Epithelial cell of prostate (primary cell): ENCODE measurements around the gene RTN4.
"Not testable (repeated sequence)": the region's sequence is repeated elsewhere in the genome, so short reads cannot be mapped to it uniquely, and the experiment has no call there.

ENCODE experiments used
- DNase-seq: peaks from one replicate; pipeline ENCODE4 v3.0.0-alpha.2; 2011; ENCODE audit warnings: low read depth, low spot score
- H3K27ac ChIP-seq: fragments of 450-650 bp; 2 replicates; pipeline ENCODE4 v1.5.1; 2017; ENCODE audit warnings: mild to moderate bottlenecking

RTN4 gene, protein sequence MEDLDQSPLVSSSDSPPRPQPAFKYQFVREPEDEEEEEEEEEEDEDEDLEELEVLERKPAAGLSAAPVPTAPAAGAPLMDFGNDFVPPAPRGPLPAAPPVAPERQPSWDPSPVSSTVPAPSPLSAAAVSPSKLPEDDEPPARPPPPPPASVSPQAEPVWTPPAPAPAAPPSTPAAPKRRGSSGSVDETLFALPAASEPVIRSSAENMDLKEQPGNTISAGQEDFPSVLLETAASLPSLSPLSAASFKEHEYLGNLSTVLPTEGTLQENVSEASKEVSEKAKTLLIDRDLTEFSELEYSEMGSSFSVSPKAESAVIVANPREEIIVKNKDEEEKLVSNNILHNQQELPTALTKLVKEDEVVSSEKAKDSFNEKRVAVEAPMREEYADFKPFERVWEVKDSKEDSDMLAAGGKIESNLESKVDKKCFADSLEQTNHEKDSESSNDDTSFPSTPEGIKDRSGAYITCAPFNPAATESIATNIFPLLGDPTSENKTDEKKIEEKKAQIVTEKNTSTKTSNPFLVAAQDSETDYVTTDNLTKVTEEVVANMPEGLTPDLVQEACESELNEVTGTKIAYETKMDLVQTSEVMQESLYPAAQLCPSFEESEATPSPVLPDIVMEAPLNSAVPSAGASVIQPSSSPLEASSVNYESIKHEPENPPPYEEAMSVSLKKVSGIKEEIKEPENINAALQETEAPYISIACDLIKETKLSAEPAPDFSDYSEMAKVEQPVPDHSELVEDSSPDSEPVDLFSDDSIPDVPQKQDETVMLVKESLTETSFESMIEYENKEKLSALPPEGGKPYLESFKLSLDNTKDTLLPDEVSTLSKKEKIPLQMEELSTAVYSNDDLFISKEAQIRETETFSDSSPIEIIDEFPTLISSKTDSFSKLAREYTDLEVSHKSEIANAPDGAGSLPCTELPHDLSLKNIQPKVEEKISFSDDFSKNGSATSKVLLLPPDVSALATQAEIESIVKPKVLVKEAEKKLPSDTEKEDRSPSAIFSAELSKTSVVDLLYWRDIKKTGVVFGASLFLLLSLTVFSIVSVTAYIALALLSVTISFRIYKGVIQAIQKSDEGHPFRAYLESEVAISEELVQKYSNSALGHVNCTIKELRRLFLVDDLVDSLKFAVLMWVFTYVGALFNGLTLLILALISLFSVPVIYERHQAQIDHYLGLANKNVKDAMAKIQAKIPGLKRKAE

DNA sequence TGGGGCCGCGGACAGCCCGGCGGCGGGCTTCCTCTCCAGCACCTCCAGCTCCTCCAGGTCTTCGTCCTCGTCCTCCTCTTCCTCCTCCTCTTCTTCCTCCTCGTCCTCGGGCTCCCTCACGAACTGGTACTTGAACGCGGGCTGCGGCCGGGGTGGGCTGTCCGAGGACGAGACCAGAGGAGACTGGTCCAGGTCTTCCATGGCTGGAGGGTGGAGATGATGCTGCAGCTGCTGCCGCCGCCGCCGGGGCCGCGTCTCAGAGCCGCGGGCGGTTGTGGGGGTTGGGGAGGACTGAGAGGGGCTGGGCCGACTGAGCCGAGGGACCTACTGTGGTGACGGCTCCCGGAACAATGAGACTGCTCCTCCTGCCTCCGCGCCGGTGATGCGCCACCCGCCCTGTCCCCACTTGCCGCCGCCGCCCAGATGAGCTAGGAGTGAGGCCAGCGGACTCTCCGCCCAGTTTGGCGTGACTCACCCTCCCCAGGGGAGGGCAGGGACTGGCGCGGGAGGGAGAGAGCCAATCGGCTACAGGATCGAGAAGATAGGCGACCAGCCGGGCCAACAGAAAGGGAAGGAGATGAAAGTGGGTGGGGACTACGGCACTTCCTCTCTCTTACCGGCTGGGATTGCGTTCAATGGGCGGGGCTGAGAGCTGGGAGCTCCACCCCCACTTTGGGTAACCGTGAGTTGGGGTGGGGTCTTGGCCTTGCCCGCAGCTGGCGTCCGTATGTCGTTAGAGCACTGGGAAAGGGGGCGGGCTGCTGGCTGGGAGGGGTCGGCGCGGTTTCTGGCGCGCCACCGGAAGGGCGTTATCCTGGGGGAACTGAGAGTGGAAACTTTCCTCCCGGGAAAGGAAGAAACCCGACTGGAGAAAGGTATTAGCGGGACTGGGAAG is at the start of gene RTN4:
TSS of gene RTN4 (minus strand) at position 352 of the 895 bp plus-strand sequence. CDS start at position 201, 151 bp downstream.
- DNase-seq = peak; percentile 96
- H3K27ac ChIP-seq = peak within 1 kb of the TSS; percentile 100

DNA sequence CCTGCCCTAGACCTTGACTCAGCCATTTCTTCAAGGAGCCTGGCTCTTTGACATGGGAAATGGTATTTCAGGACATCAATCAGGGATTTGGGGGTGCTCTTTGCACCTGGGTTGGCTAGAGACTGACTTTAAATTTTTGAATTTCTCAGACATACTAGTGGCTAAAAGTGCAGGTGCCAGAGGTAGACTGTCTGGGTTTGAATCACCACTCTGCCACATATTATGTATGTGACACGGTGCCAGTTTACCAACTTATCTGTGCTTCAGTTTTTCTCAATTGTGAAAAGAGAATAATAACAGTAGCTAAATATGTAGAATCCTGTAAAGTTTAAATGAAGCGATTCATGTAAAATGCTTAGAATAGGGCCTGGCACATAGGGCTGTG is 49.2 kb upstream of the RTN4 start:
- peak overlapping the region; percentile 85 for H3K27ac ChIP-seq
- no peak for DNase-seq

DNA sequence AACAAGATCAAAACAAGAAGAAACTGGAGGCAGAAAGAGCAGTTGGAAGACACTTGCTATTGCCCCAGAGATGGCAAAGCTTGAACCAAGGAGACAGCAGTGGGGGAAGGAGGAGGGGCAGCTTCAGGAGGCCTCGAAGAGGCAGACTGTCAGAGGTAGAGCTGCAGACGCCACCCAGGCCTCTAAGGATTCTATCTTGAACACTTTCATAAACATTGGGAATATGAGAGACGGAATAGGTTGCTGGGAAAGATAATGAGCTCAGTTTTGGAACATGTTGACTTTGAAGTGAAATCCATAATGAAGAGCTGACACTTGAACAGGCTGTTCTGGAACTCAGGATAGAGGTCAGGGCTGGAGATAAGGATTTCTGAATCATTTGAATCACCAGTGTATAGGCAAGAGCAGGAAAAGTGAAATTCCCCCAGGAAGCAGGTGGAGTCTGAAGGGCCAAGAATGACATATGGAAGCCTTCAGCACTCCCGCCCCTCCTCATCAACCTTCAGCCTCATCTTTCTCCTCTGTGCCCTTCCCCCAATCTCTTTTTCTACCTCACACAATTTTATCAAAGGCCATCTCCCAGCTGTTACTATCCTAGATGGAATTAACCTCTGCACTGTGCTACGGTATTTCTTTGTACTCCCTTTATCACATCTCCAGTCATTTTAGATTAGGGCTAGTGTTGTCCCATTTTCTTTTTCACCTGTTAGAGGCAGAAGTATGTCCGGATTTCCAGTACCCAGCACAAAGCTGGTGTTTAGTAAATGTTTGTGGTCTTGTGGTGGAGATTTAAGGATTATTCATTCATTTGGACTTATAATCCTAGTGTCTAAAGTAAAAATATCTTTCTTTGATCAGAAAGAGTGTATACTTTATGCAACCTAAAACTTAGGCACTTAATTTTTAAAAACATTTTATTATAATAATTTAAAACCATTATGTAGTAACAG is 47.5 kb upstream of the RTN4 start:
- peak overlapping the region; percentile 3 for H3K27ac ChIP-seq
- no peak for DNase-seq

DNA sequence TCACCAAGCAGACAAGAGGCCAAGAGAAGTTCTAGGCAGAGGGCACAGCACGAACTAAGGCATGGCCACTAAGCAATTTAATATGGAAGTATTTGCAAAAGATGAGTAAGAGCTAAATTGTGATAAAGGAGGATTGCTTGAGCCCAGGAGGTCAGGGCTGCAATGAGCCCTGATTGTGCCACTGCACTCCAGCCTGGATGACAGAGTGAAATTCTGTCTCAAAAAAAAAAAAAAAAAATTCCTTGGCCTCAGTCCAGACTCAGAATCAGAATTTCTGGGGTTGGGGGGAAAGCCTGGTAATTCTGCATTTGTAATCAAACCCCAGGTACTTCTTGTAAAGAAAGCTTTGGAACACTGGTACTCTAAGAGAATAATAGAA is 46.8 kb upstream of the RTN4 start:
- DNase-seq = no peak
- H3K27ac ChIP-seq = peak overlapping the region; percentile 3

DNA sequence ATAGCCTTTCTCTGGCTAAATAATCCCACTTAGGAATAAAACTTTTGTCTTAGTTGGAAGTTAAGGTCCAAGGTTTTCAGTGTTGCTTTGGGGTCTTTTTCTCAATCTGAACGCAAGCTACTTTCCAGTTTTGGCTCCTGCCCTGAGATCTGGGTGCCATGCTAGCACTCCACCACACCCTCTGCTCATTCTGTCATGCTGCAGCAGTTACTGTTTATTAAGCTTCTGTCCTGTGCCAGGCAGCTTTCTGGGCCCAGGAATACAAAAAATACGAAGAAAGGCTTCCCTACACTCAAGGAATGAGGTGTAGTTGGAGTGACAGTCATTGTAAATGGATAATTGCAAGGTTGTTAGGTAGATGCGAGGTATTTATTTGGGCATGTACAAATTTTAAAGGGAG is 46.3 kb upstream of the RTN4 start:
- H3K27ac ChIP-seq = no peak overlapping the region
- no peak for DNase-seq

DNA sequence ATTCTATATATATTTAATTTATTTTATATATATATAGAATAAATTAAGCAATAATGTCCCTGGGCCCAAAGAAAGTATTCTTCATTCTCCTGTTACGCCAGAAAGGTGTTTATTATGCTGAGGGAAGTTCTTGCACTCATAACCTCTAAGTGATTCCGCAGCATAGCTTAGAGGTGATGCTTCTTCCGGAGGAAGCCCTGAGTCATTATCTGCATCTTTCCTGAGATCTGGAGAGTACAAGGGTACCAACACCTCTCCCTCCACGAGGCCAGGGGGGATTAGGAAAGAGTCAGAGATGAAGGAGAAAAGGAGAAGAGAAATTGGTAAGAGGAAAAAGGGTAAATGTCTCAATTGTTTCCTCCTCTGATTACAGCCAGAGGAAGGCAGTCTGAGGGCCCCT is 43.1 kb upstream of the RTN4 start:
- H3K27ac ChIP-seq = peak overlapping the region; percentile 82
- no peak for DNase-seq

DNA sequence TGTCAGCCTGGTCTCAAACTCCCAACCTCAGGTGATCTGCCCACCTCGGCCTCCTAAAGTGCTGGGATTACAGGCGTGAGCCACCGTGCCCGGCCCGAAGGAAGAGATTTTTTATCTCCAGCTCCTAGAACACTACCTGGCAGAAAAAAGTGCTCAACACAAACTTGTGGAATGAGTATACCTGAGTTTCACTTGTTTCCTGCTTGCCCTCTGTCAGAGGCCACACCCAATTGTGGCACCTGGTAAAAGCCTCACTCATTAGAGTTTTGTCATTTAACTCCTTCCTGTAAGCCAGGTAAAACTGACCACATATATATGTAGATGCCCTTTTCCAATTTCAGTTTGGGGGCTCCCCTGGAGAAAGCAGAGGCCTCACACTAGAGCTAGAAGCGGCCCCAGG is 42.2 kb upstream of the RTN4 start:
- H3K27ac ChIP-seq = peak overlapping the region; percentile 82
- no peak for DNase-seq

DNA sequence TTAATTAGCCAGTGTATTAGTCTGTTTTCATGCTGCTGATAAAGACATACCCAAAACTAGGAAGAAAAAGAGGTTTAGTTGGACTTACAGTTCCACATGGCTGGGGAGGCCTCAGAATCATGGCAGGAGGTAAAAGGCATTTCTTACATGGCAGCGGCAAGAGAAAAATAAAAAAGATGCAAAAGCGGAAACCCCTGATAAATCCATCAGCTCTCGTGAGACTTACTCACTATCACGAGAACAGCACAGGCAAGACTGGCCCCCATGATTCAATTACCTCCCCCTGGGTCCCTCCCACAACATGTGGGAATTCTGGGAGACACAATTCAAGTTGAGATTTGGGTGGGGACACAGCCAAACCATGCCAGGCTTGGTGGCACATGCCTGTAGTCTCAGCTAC is 41.4 kb upstream of the RTN4 start:
- not testable (repeated sequence) for DNase-seq

DNA sequence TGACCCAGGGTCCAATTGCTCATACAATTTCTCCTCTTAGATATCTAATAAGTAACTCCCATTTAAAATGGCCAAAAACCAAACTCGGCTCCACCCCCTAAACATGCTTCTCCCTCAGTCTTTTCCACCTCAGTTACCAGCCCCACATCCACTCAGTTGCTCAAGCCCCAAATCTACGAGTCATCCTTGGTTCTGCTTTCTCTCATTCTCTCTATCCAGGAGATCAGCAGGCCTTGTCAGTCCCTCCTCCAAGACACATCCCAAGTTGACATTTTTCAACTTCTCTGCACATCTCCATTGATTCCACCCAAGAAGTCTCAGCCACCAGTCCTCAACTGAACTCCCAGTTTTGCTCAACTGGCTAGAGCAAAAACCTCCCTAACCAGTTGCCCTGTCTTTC is 40.5 kb upstream of the RTN4 start:
- DNase-seq = no peak
- no peak overlapping the region for H3K27ac ChIP-seq

More for the DNA sequence above, 41.4 kb upstream of the RTN4 start:
- peak overlapping the region; percentile 82 for H3K27ac ChIP-seq

DNA sequence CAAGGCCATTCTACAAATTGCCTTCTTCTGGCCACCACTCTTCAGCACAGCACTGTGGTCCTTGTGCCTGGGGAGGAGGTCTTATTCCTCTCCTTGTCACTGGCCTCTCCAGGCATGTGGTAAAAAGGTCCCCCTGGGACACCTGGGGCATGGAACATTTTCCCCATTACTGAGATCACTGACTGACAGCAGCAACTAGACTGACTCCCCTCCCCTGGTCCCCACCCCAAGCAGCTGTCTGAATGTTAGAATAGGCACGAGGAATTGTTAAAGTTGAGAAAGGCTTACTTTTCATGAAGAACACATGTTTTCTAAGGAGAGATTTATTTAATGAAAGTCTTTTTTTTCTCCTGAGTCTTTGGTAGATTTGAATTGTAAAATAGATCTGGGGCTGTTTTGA is 39.5 kb upstream of the RTN4 start:
- H3K27ac ChIP-seq = no peak overlapping the region
- no peak for DNase-seq

DNA sequence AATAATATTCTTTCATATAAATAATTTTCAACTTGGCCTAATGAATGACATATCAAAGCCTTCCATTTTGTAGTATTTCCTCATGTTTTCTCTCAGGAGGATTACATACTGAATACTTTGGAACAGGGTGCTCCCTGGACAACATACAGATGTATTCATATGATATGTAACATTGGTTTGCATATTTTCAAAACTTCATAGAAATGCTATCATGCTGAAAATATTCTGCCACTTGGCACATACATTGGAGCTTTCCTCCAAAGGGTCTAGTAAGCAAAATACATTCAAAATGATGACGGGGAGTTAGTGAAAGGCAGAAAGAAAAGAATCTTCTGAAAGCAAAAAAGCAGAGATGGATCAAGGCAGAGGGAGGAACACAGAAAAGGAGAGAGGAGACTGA is 38.1 kb upstream of the RTN4 start:
- no peak overlapping the region for H3K27ac ChIP-seq
- no peak for DNase-seq

DNA sequence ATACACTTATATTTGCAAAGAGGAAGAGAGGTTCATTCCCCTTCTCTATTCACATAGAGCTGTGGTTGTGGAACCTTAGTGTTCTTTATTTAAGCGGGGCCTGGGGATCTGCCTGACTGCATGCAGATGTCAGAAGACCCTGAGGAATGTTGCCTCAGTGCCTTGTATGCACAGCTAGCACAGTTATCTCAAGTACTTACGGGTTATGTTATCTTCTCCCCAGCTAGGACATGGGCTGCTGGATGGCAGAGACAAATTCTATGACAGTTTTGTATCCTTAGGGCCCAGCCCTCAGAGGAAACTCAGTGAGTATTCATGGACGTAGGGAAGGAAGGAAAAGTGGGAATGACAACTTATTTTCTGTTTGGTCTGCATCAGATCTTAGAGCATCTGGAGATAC is 37.7 kb upstream of the RTN4 start:
- H3K27ac ChIP-seq = no peak overlapping the region
- DNase-seq = no peak

DNA sequence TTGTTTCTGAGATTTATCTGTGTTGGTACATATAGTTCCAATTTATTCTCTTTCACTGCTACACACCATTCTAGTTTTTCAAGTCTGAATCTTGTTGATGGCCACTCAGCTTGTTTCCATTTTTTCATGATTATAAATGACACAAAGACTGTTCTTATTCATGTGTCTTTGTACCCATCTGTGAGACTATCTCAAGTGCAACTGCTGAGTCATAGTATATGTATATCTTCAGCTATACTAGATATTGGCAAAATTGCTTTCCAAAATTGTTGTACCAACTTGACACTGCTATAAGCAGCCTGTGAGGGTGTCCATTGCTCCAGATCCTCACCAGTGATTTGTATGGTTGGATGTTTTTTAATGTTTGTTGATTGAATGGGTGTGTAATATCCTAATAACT is 37.2 kb upstream of the RTN4 start:
- DNase-seq = no peak
- no peak overlapping the region for H3K27ac ChIP-seq

DNA sequence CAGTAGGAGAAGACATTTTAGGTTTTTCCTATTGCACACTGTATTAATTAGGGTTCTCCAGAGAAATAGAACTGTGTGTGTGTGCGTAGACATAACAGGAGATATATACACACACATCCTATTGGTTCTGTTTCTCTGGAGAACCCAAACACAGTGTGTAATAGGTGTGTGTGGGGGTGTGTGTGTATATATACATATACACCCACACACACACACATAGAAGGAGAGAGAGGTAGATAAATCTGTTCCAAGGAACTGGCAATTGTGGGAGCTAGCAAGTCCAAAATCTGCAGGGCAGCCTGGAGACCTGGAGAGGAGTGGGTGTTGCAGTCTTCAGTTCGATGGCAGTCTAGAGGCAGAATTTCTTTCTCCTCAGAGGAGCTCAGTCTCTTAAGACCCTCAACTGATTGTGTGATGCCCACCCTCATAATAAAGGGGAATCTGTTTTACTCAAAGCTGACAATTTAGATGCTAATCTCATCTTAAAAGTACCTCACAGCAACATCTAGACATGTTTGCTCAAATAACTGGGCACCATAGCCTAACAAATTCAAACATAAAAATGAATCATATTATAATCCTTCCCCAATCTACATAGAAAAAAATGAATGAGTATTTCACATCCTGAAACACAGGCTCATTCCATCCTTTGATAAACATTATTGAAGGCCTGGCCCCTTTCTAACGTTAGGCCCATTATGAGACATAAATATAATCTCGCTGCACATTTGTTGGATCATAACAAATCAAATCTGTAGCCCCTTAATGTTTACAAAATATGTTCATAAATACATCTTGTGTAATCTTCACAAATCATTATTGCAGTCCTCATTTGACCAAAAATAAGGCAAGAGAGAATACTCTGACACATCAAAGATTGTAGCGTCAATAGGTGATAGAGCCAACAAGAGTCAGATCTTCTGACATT is 35.1 kb upstream of the RTN4 start:
- DNase-seq = no peak
- no peak overlapping the region for H3K27ac ChIP-seq

DNA sequence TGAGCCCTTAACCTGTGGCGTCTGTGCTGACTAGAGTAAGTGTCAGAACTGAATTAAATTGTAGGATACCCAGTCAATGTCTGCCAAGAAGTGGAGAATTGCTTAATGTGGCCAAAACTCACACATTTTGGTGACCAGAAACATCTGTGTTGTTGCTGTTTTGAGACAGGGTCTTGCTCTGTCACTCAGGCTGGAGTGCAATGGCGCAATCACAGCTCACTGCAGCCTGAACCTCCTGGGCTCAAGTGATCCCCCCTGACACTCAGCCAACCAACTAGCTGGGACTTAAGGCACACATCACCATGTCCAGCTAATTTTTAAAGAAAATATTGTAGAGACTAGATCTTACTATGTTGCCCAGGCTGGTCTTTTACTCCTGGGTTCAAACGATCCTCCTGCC is 34.4 kb upstream of the RTN4 start:
- no peak for DNase-seq
- no peak overlapping the region for H3K27ac ChIP-seq

DNA sequence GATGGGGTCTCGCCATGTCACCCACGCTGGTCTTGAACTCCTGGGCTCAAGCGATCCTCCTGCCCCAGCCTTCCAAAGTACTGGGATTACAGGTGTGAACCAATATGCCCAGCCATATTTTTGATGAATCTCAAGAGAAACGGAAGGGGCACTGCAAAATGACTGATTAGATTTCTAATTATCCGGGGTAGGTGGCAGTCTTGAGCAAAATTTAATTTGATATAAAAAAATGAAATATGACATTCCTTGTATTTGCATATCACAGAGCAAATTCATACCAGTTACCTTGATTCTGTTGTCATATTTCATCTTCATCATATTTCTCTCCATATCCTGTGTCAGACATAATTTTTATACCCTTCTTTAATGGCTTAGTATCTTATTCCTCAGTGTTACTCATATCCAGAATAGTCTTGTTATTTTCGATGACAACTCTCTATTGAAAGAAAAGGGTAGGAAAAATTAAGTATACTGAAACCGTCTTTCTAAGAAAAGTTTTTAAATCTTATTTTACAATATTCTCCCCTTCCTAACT is 30.0 kb upstream of the RTN4 start:
- H3K27ac ChIP-seq = no peak overlapping the region
- no peak for DNase-seq

DNA sequence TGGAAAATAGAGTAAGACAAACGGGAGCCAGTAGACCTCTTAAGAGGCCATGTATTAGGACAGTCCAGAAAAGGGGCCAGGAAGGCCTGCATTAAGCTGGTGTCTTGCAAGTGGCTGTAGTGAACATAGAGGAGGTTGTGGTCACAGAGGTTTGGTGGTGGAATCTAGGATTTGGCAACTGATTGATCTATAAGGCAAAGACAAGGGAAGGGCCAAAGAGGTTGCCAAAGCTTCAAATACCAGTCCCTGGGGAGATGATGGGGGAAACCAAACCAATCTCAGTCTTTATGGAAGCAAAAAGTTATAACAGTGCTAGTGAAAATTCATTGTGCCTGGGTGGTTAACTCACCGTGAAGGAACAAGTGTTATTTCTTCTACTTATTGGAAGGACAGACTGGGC is 28.7 kb upstream of the RTN4 start:
- no peak overlapping the region for H3K27ac ChIP-seq
- no peak for DNase-seq
